Measurements from ENCODE around the gene RPS17. TPM values are rescaled to one million over a fixed set of nuclear protein-coding genes. Genes with fewer than 3 reads are reported as not detected.
A peak's percentile ranks its signal among the peaks of the same experiment; 100 is the strongest.
"Not testable (repeated sequence)": the region's sequence is repeated elsewhere in the genome, so short reads cannot be mapped to it uniquely, and the experiment has no call there.

The RPS17 gene
- total RNA-seq, 1 experiment from 2014 or later: 1,992 TPM

DNA sequence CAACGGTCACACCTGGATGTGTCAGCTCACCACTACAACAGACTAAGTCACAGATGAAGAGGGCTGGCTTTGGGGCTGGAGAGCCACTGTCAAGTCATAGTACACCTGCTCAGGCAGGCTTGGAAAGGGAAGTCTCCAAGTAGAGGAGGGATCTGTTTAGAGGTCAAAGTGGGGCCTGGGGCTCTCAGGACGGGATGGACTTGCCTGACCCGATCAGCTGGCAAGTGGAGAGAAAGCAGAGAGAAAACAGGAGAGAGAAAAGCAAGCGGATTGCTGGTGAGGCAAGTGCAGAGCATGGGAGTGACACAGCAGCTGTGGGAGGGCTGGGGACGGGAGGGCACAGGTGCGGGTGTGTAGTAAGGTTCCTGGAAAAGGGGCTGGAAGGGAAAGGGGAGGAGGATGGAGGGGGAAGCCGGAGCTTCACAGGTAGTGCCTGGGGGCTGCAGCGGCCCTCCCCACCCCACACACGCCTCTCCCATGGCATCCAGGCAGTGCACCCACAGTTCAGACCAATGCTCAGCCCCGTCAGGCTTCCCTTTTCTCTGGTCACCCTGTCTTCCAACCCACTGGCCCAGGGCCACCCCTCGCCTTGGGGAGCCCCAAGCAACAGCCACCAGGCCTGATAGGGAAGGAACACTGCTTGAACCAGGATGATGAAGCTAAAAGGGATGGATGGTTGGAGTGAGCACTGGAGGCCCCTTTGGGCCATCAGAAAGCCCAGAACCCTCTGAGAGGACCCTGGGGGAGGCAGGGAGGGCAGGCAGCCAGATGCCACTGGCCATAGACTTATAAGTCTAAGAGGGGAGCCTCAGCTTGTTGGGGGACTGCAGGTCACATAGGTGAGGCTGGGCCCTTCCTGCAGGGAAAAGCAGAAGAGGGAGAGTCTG lies 8.5 kb downstream of the RPS17 start:
- DNase-seq: no peak
- TF ChIP-seq, protein P1, sequence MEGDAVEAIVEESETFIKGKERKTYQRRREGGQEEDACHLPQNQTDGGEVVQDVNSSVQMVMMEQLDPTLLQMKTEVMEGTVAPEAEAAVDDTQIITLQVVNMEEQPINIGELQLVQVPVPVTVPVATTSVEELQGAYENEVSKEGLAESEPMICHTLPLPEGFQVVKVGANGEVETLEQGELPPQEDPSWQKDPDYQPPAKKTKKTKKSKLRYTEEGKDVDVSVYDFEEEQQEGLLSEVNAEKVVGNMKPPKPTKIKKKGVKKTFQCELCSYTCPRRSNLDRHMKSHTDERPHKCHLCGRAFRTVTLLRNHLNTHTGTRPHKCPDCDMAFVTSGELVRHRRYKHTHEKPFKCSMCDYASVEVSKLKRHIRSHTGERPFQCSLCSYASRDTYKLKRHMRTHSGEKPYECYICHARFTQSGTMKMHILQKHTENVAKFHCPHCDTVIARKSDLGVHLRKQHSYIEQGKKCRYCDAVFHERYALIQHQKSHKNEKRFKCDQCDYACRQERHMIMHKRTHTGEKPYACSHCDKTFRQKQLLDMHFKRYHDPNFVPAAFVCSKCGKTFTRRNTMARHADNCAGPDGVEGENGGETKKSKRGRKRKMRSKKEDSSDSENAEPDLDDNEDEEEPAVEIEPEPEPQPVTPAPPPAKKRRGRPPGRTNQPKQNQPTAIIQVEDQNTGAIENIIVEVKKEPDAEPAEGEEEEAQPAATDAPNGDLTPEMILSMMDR (IDR thresholded peaks at IDR 0.05; ENCODE audit: insufficient read depth in 1 of 2, low read depth in 1 of 2, low read length in 1 of 2, severe bottlenecking in 1 of 2, unreplicated experiment in 1 of 2): no peak
- Mint-ChIP-seq H3K27me3 (ENCODE audit: insufficient read depth, unreplicated experiment) (no peaks in the 10 kb centered on the region), H3K4me1 (ENCODE audit: low read depth, unreplicated experiment) (no peaks in the 10 kb centered on the region), H3K4me3 (ENCODE audit: unreplicated experiment) (no peak overlapping the region), H3K27ac (ENCODE audit: unreplicated experiment) (no peak overlapping the region), H3K9me3 (ENCODE audit: unreplicated experiment) (no peaks in the 10 kb centered on the region), H3K36me3 (ENCODE audit: insufficient read depth, unreplicated experiment) (peaks cover 39% of the 10 kb centered on the region)
- Histone ChIP-seq H3K27me3 (replicated peaks; ENCODE audit: control insufficient read depth, insufficient read depth, low read length) (no peaks in the 10 kb centered on the region), H3K36me3 (ENCODE audit: control insufficient read depth, insufficient read depth, low read length) (peaks cover under 1% of the 10 kb centered on the region), H3K4me1 (no peaks in the 10 kb centered on the region), H3K4me3 (ENCODE audit: low read depth, low read length) (no peak overlapping the region), H3K9me3 (no peaks in the 10 kb centered on the region)
- ChIA-PET POLR2A (interaction anchor here (2.2 kb wide), 1 partner anchor 9 kb away, joined by 8 read pairs; the partner anchor contains the start of gene RPS17), CTCF (interaction anchor here (0.9 to 1.7 kb wide), 4 partner anchors 9 to 219 kb away, joined by 3 to 15 read pairs (median 4); partner anchors contain the start of gene RPS17)
- BruUV-seq (replicated peaks): no TSS peak
- intact Hi-C loops (cut with micrococcal nuclease; ENCODE audit: unreplicated experiment): no loop called here

DNA sequence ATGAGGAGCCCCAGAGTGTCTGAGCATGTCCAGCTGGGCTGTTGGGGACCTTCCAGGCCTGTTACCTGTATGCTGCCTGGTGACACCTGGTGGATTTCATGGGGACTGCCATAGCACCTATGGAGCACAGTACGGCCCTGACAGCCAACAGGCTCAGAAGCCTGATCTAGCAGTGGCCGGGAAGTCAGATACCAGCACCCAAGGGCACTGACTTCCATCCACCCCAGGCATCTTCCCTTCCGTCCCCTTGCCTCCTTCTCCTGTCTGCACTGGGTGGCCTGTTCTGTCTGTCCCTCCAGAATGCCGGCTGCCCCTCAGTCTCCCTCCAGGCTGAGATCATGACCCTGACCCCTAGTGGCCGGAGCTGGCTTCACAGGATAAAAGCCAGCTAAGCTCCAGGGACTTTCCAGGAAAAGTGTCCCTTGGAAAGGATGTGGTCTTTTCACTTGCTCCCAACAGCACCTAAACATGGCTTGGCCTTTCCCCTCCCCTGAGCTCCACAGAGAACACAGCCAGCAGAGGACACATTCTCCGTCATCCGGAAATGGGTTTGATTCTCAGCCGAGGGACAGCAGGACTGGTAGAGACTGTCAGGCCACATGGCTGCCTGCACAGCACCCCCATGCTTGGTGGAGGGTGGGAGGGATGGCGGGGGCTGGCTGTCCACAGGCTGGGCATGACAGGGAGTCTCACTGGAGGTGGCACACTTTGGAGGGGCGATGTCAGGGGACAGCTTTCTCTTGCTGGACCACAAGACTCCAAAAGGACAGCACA lies 9.5 kb downstream of the RPS17 start:
- TF ChIP-seq, protein P1 (IDR thresholded peaks at IDR 0.05; ENCODE audit: insufficient read depth in 1 of 2, low read depth in 1 of 2, low read length in 1 of 2, severe bottlenecking in 1 of 2, unreplicated experiment in 1 of 2): peak; percentile 68 to 76
- no peaks in the 10 kb centered on the region for H3K36me3 ChIP-seq (ENCODE audit: control insufficient read depth, insufficient read depth, low read length)
- DNase-seq: peak; percentile 84 to 88
- intact Hi-C loops (cut with micrococcal nuclease; ENCODE audit: unreplicated experiment): no loop called here
- Mint-ChIP-seq H3K9me3 (ENCODE audit: unreplicated experiment) (no peaks in the 10 kb centered on the region), H3K4me1 (ENCODE audit: low read depth, unreplicated experiment) (no peaks in the 10 kb centered on the region), H3K4me3 (ENCODE audit: unreplicated experiment) (peak overlapping the region; percentile 70), H3K27me3 (ENCODE audit: insufficient read depth, unreplicated experiment) (no peaks in the 10 kb centered on the region), H3K36me3 (ENCODE audit: insufficient read depth, unreplicated experiment) (peaks cover 30% of the 10 kb centered on the region), H3K27ac (ENCODE audit: unreplicated experiment) (peak overlapping the region; percentile 18)
- no peaks in the 10 kb centered on the region for H3K27me3 ChIP-seq (replicated peaks; ENCODE audit: control insufficient read depth, insufficient read depth, low read length)
- ChIA-PET CTCF (interaction anchor here (0.5 to 1.7 kb wide), 8 partner anchors 8 to 480 kb away, joined by 3 to 15 read pairs (median 4); partner anchors contain the start of genes C15orf40, RAMAC and RPS17), POLR2A (interaction anchor here (0.5 to 2.2 kb wide), 3 partner anchors 10 to 925 kb away, joined by 4 to 8 read pairs (median 5); partner anchors contain the start of gene RPS17)
- no peaks in the 10 kb centered on the region for H3K9me3 ChIP-seq
- no peaks in the 10 kb centered on the region for H3K4me1 ChIP-seq
- no TSS peak for BruUV-seq (replicated peaks)
- peak overlapping the region; percentile 29 for H3K4me3 ChIP-seq (ENCODE audit: low read depth, low read length)

DNA sequence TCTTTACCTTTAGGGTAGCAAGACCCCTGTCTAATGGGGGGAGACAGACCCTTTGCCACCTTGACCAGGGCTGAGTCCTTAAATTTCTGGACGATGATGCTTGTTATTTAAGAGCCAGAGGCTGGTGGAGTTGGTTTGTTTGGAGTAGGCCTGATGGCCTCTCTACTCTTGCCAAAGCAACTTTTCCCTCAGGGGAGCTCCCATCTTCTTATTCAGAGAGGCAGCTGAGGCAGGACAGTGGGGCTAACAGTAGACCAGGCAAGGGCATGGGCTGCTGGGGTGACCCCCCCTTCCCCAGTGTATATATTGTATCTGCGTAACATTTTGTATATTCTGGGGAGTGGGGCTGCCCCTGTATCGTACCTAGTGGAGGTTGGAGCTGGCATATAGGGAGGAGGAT lies 10.3 kb downstream of the RPS17 start:
- H3K27me3 ChIP-seq (replicated peaks; ENCODE audit: control insufficient read depth, insufficient read depth, low read length): no peaks in the 10 kb centered on the region
- Mint-ChIP-seq H3K4me3 (ENCODE audit: unreplicated experiment) (no peak overlapping the region), H3K27me3 (ENCODE audit: insufficient read depth, unreplicated experiment) (no peaks in the 10 kb centered on the region), H3K9me3 (ENCODE audit: unreplicated experiment) (no peaks in the 10 kb centered on the region), H3K4me1 (ENCODE audit: low read depth, unreplicated experiment) (no peaks in the 10 kb centered on the region), H3K27ac (ENCODE audit: unreplicated experiment) (no peak overlapping the region), H3K36me3 (ENCODE audit: insufficient read depth, unreplicated experiment) (peaks cover 22% of the 10 kb centered on the region)
- H3K36me3 ChIP-seq (ENCODE audit: control insufficient read depth, insufficient read depth, low read length): no peaks in the 10 kb centered on the region
- ChIA-PET CTCF (interaction anchor here (0.6 to 1.7 kb wide), 2 partner anchors 10 to 147 kb away, joined by 3 to 15 read pairs; partner anchors contain the start of gene RPS17), POLR2A (interaction anchor here (2.2 kb wide), 1 partner anchor 10 kb away, joined by 8 read pairs; the partner anchor contains the start of gene RPS17)
- no peaks in the 10 kb centered on the region for H3K9me3 ChIP-seq
- TF ChIP-seq, protein P1 (IDR thresholded peaks at IDR 0.05; ENCODE audit: insufficient read depth in 1 of 2, low read depth in 1 of 2, low read length in 1 of 2, severe bottlenecking in 1 of 2, unreplicated experiment in 1 of 2): no peak
- no peaks in the 10 kb centered on the region for H3K4me1 ChIP-seq
- intact Hi-C loops (cut with micrococcal nuclease; ENCODE audit: unreplicated experiment): no loop called here
- no peak overlapping the region for H3K4me3 ChIP-seq (ENCODE audit: low read depth, low read length)
- BruUV-seq (replicated peaks): no TSS peak
- DNase-seq: no peak

GRCh38 chr15:82513587-82513986 lies 26.7 kb downstream of the RPS17 start:
- H3K4me1 ChIP-seq; H3K4me1 Mint-ChIP-seq (ENCODE audit: low read depth, unreplicated experiment); CTCF ChIA-PET; DNase-seq; H3K9me3 ChIP-seq; H3K36me3 ChIP-seq (ENCODE audit: control insufficient read depth, insufficient read depth, low read length); H3K27me3 ChIP-seq (replicated peaks; ENCODE audit: control insufficient read depth, insufficient read depth, low read length); H3K4me3 ChIP-seq (ENCODE audit: low read depth, low read length); H3K27ac Mint-ChIP-seq (ENCODE audit: unreplicated experiment); BruUV-seq (replicated peaks); H3K4me3 Mint-ChIP-seq (ENCODE audit: unreplicated experiment); POLR2A ChIA-PET; H3K27me3 Mint-ChIP-seq (ENCODE audit: insufficient read depth, unreplicated experiment); H3K9me3 Mint-ChIP-seq (ENCODE audit: unreplicated experiment); intact Hi-C loops (cut with micrococcal nuclease; ENCODE audit: unreplicated experiment); H3K36me3 Mint-ChIP-seq (ENCODE audit: insufficient read depth, unreplicated experiment): not testable (repeated sequence)
